Kidney glomerular epithelial cell (primary cell): ENCODE measurements around the gene COL9A2.

Experiments used
- DNase-seq: peaks from one replicate; lab custom pipeline; 2025; lab: John Stamatoyannopoulos, UW

COL9A2 gene

GRCh38 chr1:40303051-40303771 lies 13.9 kb downstream of the COL9A2 start:
- DNase-seq, result no peak

GRCh38 chr1:40302475-40302874 lies 14.6 kb downstream of the COL9A2 start:
- no peak for DNase-seq

GRCh38 chr1:40301541-40302299 lies 15.4 kb downstream of the COL9A2 start:
- DNase-seq, result no peak

- no peak for DNase-seq
These were observed 16.0 kb downstream of the COL9A2 start for GRCh38 chr1:40301066-40301465.

GRCh38 chr1:40300651-40301050 lies 16.4 kb downstream of the COL9A2 start:
- no peak for DNase-seq

- DNase-seq, result no peak
These were observed 16.9 kb downstream of the COL9A2 start for GRCh38 chr1:40300249-40300567.

- no peak for DNase-seq
These were observed 17.5 kb downstream of the COL9A2 start for GRCh38 chr1:40299366-40300248.

GRCh38 chr1:40291293-40291692 lies 25.8 kb downstream of the COL9A2 start:
- DNase-seq, result no peak

GRCh38 chr1:40281853-40282252 lies 35.2 kb downstream of the COL9A2 start:
- no peak for DNase-seq

GRCh38 chr1:40276122-40276521 lies 41.0 kb downstream of the COL9A2 start:
- DNase-seq, result no peak

GRCh38 chr1:40274331-40274730 lies 42.8 kb downstream of the COL9A2 start:
- DNase-seq, result no peak

GRCh38 chr1:40273547-40274166 lies 43.4 kb downstream of the COL9A2 start:
- peak; percentile 33 for DNase-seq

GRCh38 chr1:40272653-40273213 lies 44.4 kb downstream of the COL9A2 start:
- no peak for DNase-seq

- DNase-seq, result no peak
These were observed 46.8 kb downstream of the COL9A2 start for GRCh38 chr1:40270152-40270834.

GRCh38 chr1:40268211-40268610 lies 48.9 kb downstream of the COL9A2 start:
- no peak for DNase-seq

- DNase-seq, result peak; percentile 79
These were observed 49.3 kb downstream of the COL9A2 start for GRCh38 chr1:40267767-40268187.

- no peak for DNase-seq
These were observed 50.1 kb downstream of the COL9A2 start for GRCh38 chr1:40266786-40267535.

GRCh38 chr1:40265919-40266318 lies 51.2 kb downstream of the COL9A2 start:
- DNase-seq, result no peak

- DNase-seq, result no peak
These were observed 51.8 kb downstream of the COL9A2 start for GRCh38 chr1:40265298-40265697.

- no peak for DNase-seq
These were observed 52.7 kb downstream of the COL9A2 start for GRCh38 chr1:40264354-40264781.

GRCh38 chr1:40258445-40258769 lies 58.7 kb downstream of the COL9A2 start:
- DNase-seq, result no peak
